GM12878 (cell line): ENCODE results near the gene TIMP2. TPM values are rescaled to one million over a fixed set of nuclear protein-coding genes. Genes with fewer than 3 reads are reported as not detected.

Source experiments
- ATAC-seq: fragments of 200-7000 bp; cut with Tn5 transposase; 3 replicates; pipeline ENCODE4 v1.9.1; 2020; ENCODE audit warnings: mild to moderate bottlenecking, moderate library complexity
- BruUV-seq: library from RNA; stranded (reverse); fragments of 400-500 nt; replicated peaks from 2 replicates; lab custom pipeline; 2021; lab: Mats Ljungman, UMichigan
- CTCF ChIA-PET: fragments of 300-600 bp; sonication (Branson Sonifier 250); formaldehyde crosslinking; extraction: SDS; loops from one replicate; lab custom pipeline; 2021; ENCODE audit warnings: inconsistent platforms; lab: Yijun Ruan, JAX
- POLR2A ChIA-PET: fragments of 350-600 bp; formaldehyde crosslinking; extraction: SDS; loops from one replicate; lab custom pipeline; 2021; ENCODE audit warnings: inconsistent platforms; lab: Charles Lee
- RAD21 ChIA-PET: fragments of 300-600 bp; sonication (Branson Sonifier 250); formaldehyde crosslinking; loops from one replicate; lab custom pipeline; 2023; ENCODE audit warnings: antibody characterized with exemption; ENCODE audit not compliant: unreplicated experiment; lab: Charles Lee
- SMC1A ChIA-PET: fragments of 300-600 bp; sonication (Branson Sonifier 250); formaldehyde crosslinking; loops from one replicate; lab custom pipeline; 2023; ENCODE audit not compliant: unreplicated experiment, uncharacterized antibody; lab: Charles Lee
- DNase-seq: peaks from one replicate; pipeline ENCODE4 v3.0.0-alpha.2; 2011; ENCODE audit warnings: low read depth, low spot score
- FAIRE-seq: peaks from 3 replicates; lab custom pipeline; 2011; peaks lifted over from hg19 to GRCh38; lab: Jason Lieb, UNC
- H2AFZ ChIP-seq: 2 replicates; pipeline ENCODE4 v1.6.0; 2011; ENCODE audit warnings: low read depth, low read length, control low read depth; ENCODE audit not compliant: control insufficient read depth
- H3K27ac ChIP-seq: 2 replicates; pipeline ENCODE4 v1.5.1; 2011; ENCODE audit warnings: control low read depth; ENCODE audit not compliant: control insufficient read depth, insufficient read depth
- H3K27me3 ChIP-seq, 2 experiments: replicated peaks in 1 of 2; 2 replicates each; pipeline versions ENCODE4 v1.6.0 to v1.6.1; 2011; ENCODE audit warnings: low read length in 1 of 2; ENCODE audit not compliant: control insufficient read depth in 2 of 2, insufficient read depth in 2 of 2
- H3K36me3 ChIP-seq, 2 experiments: 2 replicates each; pipeline ENCODE4 v1.5.1; 2011; ENCODE audit warnings: low read length in 1 of 2; ENCODE audit not compliant: control insufficient read depth in 2 of 2, insufficient read depth in 2 of 2
- H3K4me1 ChIP-seq: 2 replicates; pipeline ENCODE4 v1.6.1; 2011; ENCODE audit warnings: mild to moderate bottlenecking, low read length, moderate library complexity, mixed read lengths; ENCODE audit not compliant: control insufficient read depth, insufficient read depth
- H3K4me2 ChIP-seq: 2 replicates; pipeline ENCODE4 v1.6.0; 2011; ENCODE audit warnings: control low read depth; ENCODE audit not compliant: control insufficient read depth, insufficient read depth
- H3K4me3 ChIP-seq: fragments of 200-600 bp; sonication (generic); 2 replicates; pipeline ENCODE4 v1.5.1; 2016
- H3K79me2 ChIP-seq: 2 replicates; pipeline ENCODE4 v1.6.0; 2011; ENCODE audit warnings: low read length; ENCODE audit not compliant: control insufficient read depth, insufficient read depth
- H3K9ac ChIP-seq: 2 replicates; pipeline ENCODE4 v1.8.0; 2011; ENCODE audit warnings: low read length, control low read depth, mixed read lengths; ENCODE audit not compliant: control insufficient read depth, insufficient read depth
- H3K9me3 ChIP-seq: replicated peaks from 3 replicates; pipeline ENCODE4 v1.5.1; 2011; ENCODE audit warnings: mild to moderate bottlenecking, low read length; ENCODE audit not compliant: control insufficient read depth, insufficient read depth
- H4K20me1 ChIP-seq: 2 replicates; pipeline ENCODE4 v1.6.0; 2011; ENCODE audit not compliant: control insufficient read depth, insufficient read depth
- SPI1 ChIP-seq: IDR thresholded peaks from 2 replicates; pipeline ENCODE4 v1.6.1; 2011; ENCODE audit warnings: low read depth, mild to moderate bottlenecking, low read length, moderate library complexity, borderline replicate concordance; ENCODE audit not compliant: insufficient read depth
- WGBS: methylation state at CpG from one replicate; pipeline ENCODE4 v1.1.6; 2016; ENCODE audit warnings: low lambda C conversion rate; ENCODE audit not compliant: insufficient replicate concordance, insufficient coverage; ENCODE audit errors: missing lambda C conversion rate; 5-methylcytosine and 5-hydroxymethylcytosine counted together
- in situ Hi-C: fragments of 300-500 bp; cut with MboI; formaldehyde crosslinking; loops from 9 replicates; pipeline ENCODE4 v1.14.3; 2018; ENCODE audit warnings: mixed read lengths
- intact Hi-C: fragments of 100-400 bp; cut with micrococcal nuclease; formaldehyde crosslinking; loops from one replicate; pipeline ENCODE4 v1.14.2; 2022; ENCODE audit not compliant: unreplicated experiment
- polyA plus RNA-seq, 11 experiments: library from polyadenylated mRNA; depleted of rRNA in 4 of 11; unstranded in 6 of 11; stranded (reverse) in 5 of 11; fragments of >200 nt; fragmentation: Nextera tagmentation in 4 of 11; fragmentation: Illumina TruSeq in 1 of 11; extraction: Ambion mirVana in 4 of 11; extraction: Trizol in 1 of 11; gene quantifications; 1 replicate in 1 of 11; 2 replicates in 10 of 11; pipeline versions ENCODE4 v1.2.1 to v1.2.3, GENCODE V29; 2011 to 2016; ENCODE audit warnings: inconsistent platforms in 2 of 11, missing spikeins in 2 of 11, low read depth in 1 of 11
- total RNA-seq, 4 experiments: library from RNA; depleted of rRNA in 3 of 4; stranded (reverse); fragments of >200 nt in 3 of 4; fragmentation: Illumina TruSeq in 1 of 4; extraction: Trizol in 1 of 4; gene quantifications; 2 replicates each; pipeline versions ENCODE4 v1.2.1 to v1.2.3, GENCODE V29; 2013 to 2021
- TF ChIP-seq, protein P1 (sequence below): fragments of 450-650 bp; IDR thresholded peaks from 2 replicates; pipeline ENCODE4 v1.6.1; 2017; ENCODE audit warnings: borderline replicate concordance
- TF ChIP-seq, protein P2 (sequence below): IDR thresholded peaks from 2 replicates; pipeline ENCODE4 v1.6.1; 2011; ENCODE audit warnings: borderline replicate concordance, low read depth, mild to moderate bottlenecking, moderate library complexity, low read length; ENCODE audit not compliant: insufficient read depth, poor library complexity, severe bottlenecking

TIMP2 gene
- total and polyA plus RNA-seq, 10 of the 15 experiments (the other 5 are each of a cell fraction or from before 2014, with no cell fraction given), result 0.03 to 0.41 (median 0.04) TPM; not detected in 7

DNA sequence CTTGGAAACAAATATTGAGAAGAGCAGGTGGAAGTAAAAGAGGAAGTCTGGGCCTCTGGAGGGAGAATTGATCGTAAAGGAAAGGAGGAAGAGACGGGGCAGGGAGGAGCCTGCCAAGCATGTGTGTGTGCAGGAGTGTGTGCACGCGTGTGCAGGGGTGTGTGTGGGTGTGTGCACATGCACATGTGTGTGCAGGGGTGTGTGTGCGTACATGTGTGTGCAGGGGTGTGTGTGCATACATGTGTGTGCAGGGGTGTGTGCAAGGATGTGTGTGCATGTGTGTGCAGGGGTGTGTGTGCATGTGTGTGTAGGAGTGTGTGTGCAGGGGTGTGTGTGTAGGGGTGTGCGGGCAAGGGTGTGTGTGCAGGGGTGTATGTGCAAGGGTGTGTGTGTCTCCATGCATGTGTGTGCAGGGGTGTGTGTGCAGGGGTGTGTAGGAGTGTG, 32.2 kb downstream of the TIMP2 start:
- no peaks in the 10 kb centered on the region for H3K9me3 ChIP-seq

More for the DNA sequence above, 32.2 kb downstream of the TIMP2 start:
- no peak overlapping the region for H3K27ac ChIP-seq
- no peaks in the 10 kb centered on the region for H3K36me3 ChIP-seq
- TF ChIP-seq, protein P1, sequence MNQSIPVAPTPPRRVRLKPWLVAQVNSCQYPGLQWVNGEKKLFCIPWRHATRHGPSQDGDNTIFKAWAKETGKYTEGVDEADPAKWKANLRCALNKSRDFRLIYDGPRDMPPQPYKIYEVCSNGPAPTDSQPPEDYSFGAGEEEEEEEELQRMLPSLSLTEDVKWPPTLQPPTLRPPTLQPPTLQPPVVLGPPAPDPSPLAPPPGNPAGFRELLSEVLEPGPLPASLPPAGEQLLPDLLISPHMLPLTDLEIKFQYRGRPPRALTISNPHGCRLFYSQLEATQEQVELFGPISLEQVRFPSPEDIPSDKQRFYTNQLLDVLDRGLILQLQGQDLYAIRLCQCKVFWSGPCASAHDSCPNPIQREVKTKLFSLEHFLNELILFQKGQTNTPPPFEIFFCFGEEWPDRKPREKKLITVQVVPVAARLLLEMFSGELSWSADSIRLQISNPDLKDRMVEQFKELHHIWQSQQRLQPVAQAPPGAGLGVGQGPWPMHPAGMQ, result no peak
- TF ChIP-seq SPI1, result peak; percentile 26; the same call in 1 of the 2 replicates
- TF ChIP-seq, protein P2, sequence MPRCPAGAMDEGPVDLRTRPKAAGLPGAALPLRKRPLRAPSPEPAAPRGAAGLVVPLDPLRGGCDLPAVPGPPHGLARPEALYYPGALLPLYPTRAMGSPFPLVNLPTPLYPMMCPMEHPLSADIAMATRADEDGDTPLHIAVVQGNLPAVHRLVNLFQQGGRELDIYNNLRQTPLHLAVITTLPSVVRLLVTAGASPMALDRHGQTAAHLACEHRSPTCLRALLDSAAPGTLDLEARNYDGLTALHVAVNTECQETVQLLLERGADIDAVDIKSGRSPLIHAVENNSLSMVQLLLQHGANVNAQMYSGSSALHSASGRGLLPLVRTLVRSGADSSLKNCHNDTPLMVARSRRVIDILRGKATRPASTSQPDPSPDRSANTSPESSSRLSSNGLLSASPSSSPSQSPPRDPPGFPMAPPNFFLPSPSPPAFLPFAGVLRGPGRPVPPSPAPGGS, result peak; percentile 18
- TF ChIP-seq, all 136 proteins: peak for 2
- SMC1A ChIA-PET, result no interaction called here
- H3K79me2 ChIP-seq, result no peaks in the 10 kb centered on the region
- in situ Hi-C loops (no loop called here), intact Hi-C loops (no loop called here)
- POLR2A ChIA-PET, result no interaction called here
- DNase-seq, result no peak
- FAIRE-seq, result no peak
- H3K27me3 ChIP-seq, result 0 out of 4 replicates have a peak, but pooled peaks cover 0 to 2% of the 10 kb centered on the region in 2 experiments
- no peak overlapping the region for H3K4me2 ChIP-seq
- BruUV-seq, result no TSS peak
- H3K9ac ChIP-seq, result no peak overlapping the region
- no peaks in the 10 kb centered on the region for H4K20me1 ChIP-seq
- H3K4me1 ChIP-seq, result peaks cover 22% of the 10 kb centered on the region
- H3K4me3 ChIP-seq, result no peak overlapping the region
- CTCF ChIA-PET, result no interaction called here
- 17% methylated on average over 6 of the region's 6 CpGs for WGBS
- ATAC-seq, result no peak
- no peak overlapping the region for H2AFZ ChIP-seq
- RAD21 ChIA-PET, result no interaction called here
